Osteocyte (in vitro differentiated cells): ENCODE results near the gene PPIG. TPM values are rescaled to one million over a fixed set of nuclear protein-coding genes. Genes with fewer than 3 reads are reported as not detected.
"Not testable (repeated sequence)": the region's sequence is repeated elsewhere in the genome, so short reads cannot be mapped to it uniquely, and the experiment has no call there.

Experiments
- DNase-seq: peaks from one replicate; pipeline ENCODE4 v3.0.0; 2021; ENCODE audit warnings: mixed read lengths; ENCODE audit not compliant: unreplicated experiment; ENCODE audit errors: extremely low spot score
- H3K27ac Mint-ChIP-seq: one replicate; pipeline ENCODE4 v1.8.0; 2021; ENCODE audit warnings: mild to moderate bottlenecking, mixed read lengths; ENCODE audit not compliant: unreplicated experiment
- H3K27me3 Mint-ChIP-seq: one replicate; pipeline ENCODE4 v1.8.0; 2021; ENCODE audit warnings: mixed read lengths; ENCODE audit not compliant: unreplicated experiment
- H3K36me3 Mint-ChIP-seq: one replicate; pipeline ENCODE4 v1.8.0; 2021; ENCODE audit warnings: mixed read lengths; ENCODE audit not compliant: unreplicated experiment
- H3K4me1 Mint-ChIP-seq: one replicate; pipeline ENCODE4 v1.8.0; 2021; ENCODE audit warnings: mixed read lengths; ENCODE audit not compliant: unreplicated experiment
- H3K4me3 Mint-ChIP-seq: one replicate; pipeline ENCODE4 v1.8.0; 2021; ENCODE audit warnings: mild to moderate bottlenecking, moderate library complexity, mixed read lengths; ENCODE audit not compliant: unreplicated experiment
- H3K9me3 Mint-ChIP-seq: one replicate; pipeline ENCODE4 v1.8.0; 2021; ENCODE audit warnings: mixed read lengths; ENCODE audit not compliant: unreplicated experiment
- total RNA-seq: library from RNA; stranded (reverse); gene quantifications from 2 replicates; pipeline ENCODE4 v1.2.1, GENCODE V29; 2021
- TF ChIP-seq, protein P1 (sequence below): fragments of 200-600 bp; sonication (generic); IDR thresholded peaks from 2 replicates; pipeline ENCODE4 v1.5.0; 2021; ENCODE audit warnings: antibody characterized with exemption, mild to moderate bottlenecking, moderate library complexity

Gene PPIG
- total RNA-seq, 1 donor from 2014 or later = 45.9 TPM

DNA sequence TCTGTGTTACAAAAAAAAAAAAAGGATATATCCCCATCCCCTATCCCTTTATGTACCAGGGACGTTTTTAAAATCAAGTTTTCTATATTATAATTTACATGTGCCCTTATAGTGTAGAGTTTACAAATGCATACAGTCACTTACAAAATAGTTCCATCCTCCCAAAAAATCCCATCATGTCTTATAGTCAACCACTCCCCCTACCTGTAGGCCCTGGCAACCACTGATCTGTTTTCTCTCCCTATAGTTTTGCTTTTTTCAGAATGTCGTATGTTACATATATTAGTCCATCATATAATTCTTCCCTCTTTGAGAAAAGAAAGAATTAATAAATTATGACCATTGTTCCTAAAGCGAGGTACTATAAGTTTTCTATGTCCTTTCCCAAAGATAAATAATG, 92.2 kb downstream of the PPIG start:
- Mint-ChIP-seq H3K36me3 (no peaks in the 10 kb centered on the region), H3K4me1 (no peaks in the 10 kb centered on the region), H3K27ac (no peak overlapping the region)

GRCh38 chr2:169676850-169677249, 92.7 kb downstream of the PPIG start:
- TF ChIP-seq, protein P1, sequence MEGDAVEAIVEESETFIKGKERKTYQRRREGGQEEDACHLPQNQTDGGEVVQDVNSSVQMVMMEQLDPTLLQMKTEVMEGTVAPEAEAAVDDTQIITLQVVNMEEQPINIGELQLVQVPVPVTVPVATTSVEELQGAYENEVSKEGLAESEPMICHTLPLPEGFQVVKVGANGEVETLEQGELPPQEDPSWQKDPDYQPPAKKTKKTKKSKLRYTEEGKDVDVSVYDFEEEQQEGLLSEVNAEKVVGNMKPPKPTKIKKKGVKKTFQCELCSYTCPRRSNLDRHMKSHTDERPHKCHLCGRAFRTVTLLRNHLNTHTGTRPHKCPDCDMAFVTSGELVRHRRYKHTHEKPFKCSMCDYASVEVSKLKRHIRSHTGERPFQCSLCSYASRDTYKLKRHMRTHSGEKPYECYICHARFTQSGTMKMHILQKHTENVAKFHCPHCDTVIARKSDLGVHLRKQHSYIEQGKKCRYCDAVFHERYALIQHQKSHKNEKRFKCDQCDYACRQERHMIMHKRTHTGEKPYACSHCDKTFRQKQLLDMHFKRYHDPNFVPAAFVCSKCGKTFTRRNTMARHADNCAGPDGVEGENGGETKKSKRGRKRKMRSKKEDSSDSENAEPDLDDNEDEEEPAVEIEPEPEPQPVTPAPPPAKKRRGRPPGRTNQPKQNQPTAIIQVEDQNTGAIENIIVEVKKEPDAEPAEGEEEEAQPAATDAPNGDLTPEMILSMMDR = no peak
- H3K4me1 Mint-ChIP-seq = no peaks in the 10 kb centered on the region
- H3K9me3 Mint-ChIP-seq = peaks cover 12% of the 10 kb centered on the region
- no peaks in the 10 kb centered on the region for H3K36me3 Mint-ChIP-seq
- no peak overlapping the region for H3K4me3 Mint-ChIP-seq
- peaks cover 11% of the 10 kb centered on the region for H3K27me3 Mint-ChIP-seq
- no peak overlapping the region for H3K27ac Mint-ChIP-seq
- DNase-seq = no peak

More for the DNA sequence above, 92.2 kb downstream of the PPIG start:
- Mint-ChIP-seq H3K9me3 (peaks cover 12% of the 10 kb centered on the region), H3K27me3 (peaks cover 7% of the 10 kb centered on the region), H3K4me3 (no peak overlapping the region)
- TF ChIP-seq, protein P1 = peak; percentile 25
- DNase-seq = no peak

- H3K9me3 Mint-ChIP-seq = peaks cover 12% of the 10 kb centered on the region
- H3K27ac Mint-ChIP-seq = no peak overlapping the region
- TF ChIP-seq, protein P1 = no peak
- DNase-seq = no peak
- peaks cover 13% of the 10 kb centered on the region for H3K27me3 Mint-ChIP-seq
- H3K4me1 Mint-ChIP-seq = no peaks in the 10 kb centered on the region
- no peaks in the 10 kb centered on the region for H3K36me3 Mint-ChIP-seq
- no peak overlapping the region for H3K4me3 Mint-ChIP-seq
These were observed 98.9 kb downstream of the PPIG start for GRCh38 chr2:169683054-169683424.

DNA sequence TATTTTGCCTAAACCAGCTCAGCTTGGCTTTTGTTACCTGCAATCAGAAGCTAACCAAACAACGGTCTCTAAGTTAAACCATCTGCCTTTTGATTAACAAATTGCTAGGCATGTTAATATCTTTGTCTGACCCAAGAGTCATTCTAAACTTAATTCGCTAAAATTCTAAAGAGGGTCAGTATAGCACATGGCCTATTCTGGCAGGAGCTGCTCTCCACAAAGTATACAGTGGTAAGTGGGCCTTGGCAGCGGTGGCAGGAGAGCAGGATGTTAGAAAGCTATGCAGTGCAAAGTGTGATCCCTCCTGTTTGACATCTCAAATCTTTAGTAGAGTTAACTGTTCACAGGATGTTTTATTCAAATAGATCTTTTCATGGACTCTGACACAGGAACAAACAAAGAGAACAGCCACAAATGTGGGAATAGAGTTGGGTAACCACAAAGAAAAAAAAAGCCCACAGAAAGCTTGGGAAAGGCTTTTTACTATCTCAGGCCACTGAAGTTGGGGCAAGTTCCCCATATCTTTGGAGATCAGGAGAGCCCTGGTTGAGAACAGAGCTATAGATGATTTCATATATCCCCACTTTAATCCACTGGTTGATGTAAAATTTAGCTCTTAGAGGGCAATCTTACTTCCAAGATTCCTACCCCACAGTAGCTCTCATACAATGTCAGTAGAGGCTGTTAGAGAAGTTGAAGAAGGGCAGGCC, 99.4 kb downstream of the PPIG start:
- peaks cover 12% of the 10 kb centered on the region for H3K9me3 Mint-ChIP-seq

DNA sequence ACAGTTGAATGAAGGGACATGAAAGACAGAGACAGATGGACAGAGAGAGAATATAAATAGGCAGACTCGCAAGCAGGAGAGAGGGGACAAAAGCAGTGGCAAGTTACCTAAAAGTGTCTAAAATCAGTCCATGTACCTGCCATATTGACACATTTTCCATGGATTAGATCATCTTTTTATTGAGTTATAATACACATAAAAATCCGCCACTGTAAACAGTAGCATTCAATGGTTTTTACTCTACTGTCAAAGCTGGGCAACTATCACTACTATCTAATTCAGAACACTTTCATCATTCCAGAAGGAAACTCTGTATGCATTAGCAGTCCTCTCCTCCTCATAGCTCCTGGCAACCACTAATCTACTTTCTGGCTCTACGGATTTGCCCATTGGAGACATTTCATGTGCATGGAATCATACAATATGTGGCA, 100.0 kb downstream of the PPIG start:
- Mint-ChIP-seq H3K27me3 (peaks cover 16% of the 10 kb centered on the region), H3K36me3 (peaks cover 2% of the 10 kb centered on the region), H3K9me3 (peaks cover 12% of the 10 kb centered on the region), H3K27ac (no peak overlapping the region), H3K4me3 (no peak overlapping the region), H3K4me1 (no peaks in the 10 kb centered on the region)
- no peak for DNase-seq
- TF ChIP-seq, protein P1 = no peak

More for the DNA sequence above, 99.4 kb downstream of the PPIG start:
- DNase-seq = no peak
- Mint-ChIP-seq H3K27me3 (peaks cover 13% of the 10 kb centered on the region), H3K4me1 (no peaks in the 10 kb centered on the region), H3K36me3 (peaks cover 2% of the 10 kb centered on the region), H3K27ac (no peak overlapping the region), H3K4me3 (no peak overlapping the region)
- TF ChIP-seq, protein P1 = no peak

DNA sequence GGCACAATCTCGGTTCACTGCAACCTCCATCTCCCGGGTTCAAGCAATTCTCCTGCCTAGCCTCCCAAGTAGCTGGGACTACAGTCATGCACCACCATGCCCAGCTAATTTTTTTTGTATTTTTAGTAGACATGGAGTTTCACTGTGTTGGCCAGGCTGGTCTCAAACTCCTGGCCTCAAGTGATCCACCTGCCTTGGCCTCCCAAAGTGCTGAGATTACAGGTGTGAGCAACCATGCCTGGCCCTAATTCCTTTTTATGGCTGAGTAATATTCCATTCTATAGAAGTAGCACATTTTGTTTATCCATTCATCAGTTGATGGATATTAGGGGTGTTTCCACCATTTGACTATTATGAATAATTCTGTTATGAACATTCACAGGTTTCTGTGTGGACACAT, 100.6 kb downstream of the PPIG start:
- not testable (repeated sequence) for H3K36me3 Mint-ChIP-seq, H3K4me3 Mint-ChIP-seq, DNase-seq, H3K27ac Mint-ChIP-seq, H3K4me1 Mint-ChIP-seq
- peaks cover 11% of the 10 kb centered on the region for H3K9me3 Mint-ChIP-seq
- peaks cover 16% of the 10 kb centered on the region for H3K27me3 Mint-ChIP-seq

DNA sequence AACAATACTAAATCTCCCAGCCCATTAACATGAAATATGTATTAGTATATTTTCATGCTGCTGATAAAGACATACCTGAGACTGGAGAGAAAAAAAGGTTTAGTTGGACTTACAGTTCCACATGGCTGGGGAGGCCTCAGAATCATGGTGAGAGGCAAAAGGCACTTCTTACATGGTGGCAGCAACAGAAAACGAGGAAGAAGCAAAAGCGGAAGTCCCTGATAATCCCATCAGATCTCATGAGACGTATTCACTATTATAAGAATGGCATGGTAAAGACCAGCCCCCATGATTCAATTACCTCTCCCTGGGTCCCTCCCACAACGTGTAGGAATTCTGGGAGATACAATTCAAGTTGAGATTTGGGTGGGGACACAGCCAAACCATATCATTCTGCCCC, 102.7 kb downstream of the PPIG start:
- not testable (repeated sequence) for DNase-seq, H3K4me1 Mint-ChIP-seq, H3K36me3 Mint-ChIP-seq, H3K4me3 Mint-ChIP-seq, H3K9me3 Mint-ChIP-seq, H3K27me3 Mint-ChIP-seq, H3K27ac Mint-ChIP-seq

- not testable (repeated sequence) for H3K27ac Mint-ChIP-seq, H3K9me3 Mint-ChIP-seq, DNase-seq, H3K4me3 Mint-ChIP-seq, H3K36me3 Mint-ChIP-seq, H3K4me1 Mint-ChIP-seq
- peaks cover 12% of the 10 kb centered on the region for H3K27me3 Mint-ChIP-seq
These were observed 103.8 kb downstream of the PPIG start for GRCh38 chr2:169687943-169688342.
